Fibroblast of lung (primary cell): Measurements from ENCODE around the gene GAS7. TPM values are rescaled to one million over a fixed set of nuclear protein-coding genes. Genes with fewer than 3 reads are reported as not detected.

Experiments used
- DNase-seq, 2 donors: peaks; one replicate each; pipeline versions ENCODE4 v3.0.0 to v3.0.0-alpha.2; 2010; ENCODE audit warnings: low read depth in 2 of 2
- H2AFZ ChIP-seq: 2 replicates; pipeline ENCODE4 v1.5.1; 2012; ENCODE audit warnings: low read length, control low read depth, inconsistent platforms
- H3K27ac ChIP-seq: 2 replicates; pipeline ENCODE4 v1.5.1; 2011; ENCODE audit warnings: low read length, control low read depth; ENCODE audit not compliant: insufficient read depth
- H3K27me3 ChIP-seq: 2 replicates; pipeline ENCODE4 v1.5.1; 2011; ENCODE audit warnings: mild to moderate bottlenecking, low read length; ENCODE audit not compliant: control insufficient read depth, insufficient read depth
- H3K36me3 ChIP-seq: 2 replicates; pipeline ENCODE4 v1.5.1; 2011; ENCODE audit warnings: low read length; ENCODE audit not compliant: control insufficient read depth, insufficient read depth
- H3K4me1 ChIP-seq: 2 replicates; pipeline ENCODE4 v1.5.1; 2011; ENCODE audit warnings: low read length; ENCODE audit not compliant: control insufficient read depth, insufficient read depth; ENCODE audit errors: extremely low read depth
- H3K4me2 ChIP-seq: 2 replicates; pipeline ENCODE4 v1.5.1; 2011; ENCODE audit warnings: low read length, control low read depth; ENCODE audit not compliant: insufficient read depth; ENCODE audit errors: extremely low read depth
- H3K4me3 ChIP-seq, 4 experiments: fragments of 200-600 bp in 1 of 4; sonication (generic) in 1 of 4; replicated peaks in 1 of 4; 2 replicates each; pipeline ENCODE4 v1.5.1; 2011 to 2016; ENCODE audit warnings: low read length in 4 of 4, low read depth in 3 of 4, mild to moderate bottlenecking in 3 of 4, control low read depth in 2 of 4, inconsistent platforms in 1 of 4, mixed read lengths in 1 of 4; ENCODE audit not compliant: insufficient read depth in 1 of 4; ENCODE audit errors: control extremely low read depth in 1 of 4
- H3K79me2 ChIP-seq: 2 replicates; pipeline ENCODE4 v1.5.1; 2012; ENCODE audit warnings: mild to moderate bottlenecking, low read length, inconsistent platforms; ENCODE audit not compliant: control insufficient read depth, insufficient read depth
- H3K9ac ChIP-seq: 2 replicates; pipeline ENCODE4 v1.5.1; 2011; ENCODE audit warnings: mild to moderate bottlenecking, low read length, control low read depth; ENCODE audit not compliant: insufficient read depth
- H3K9me3 ChIP-seq: 2 replicates; pipeline ENCODE4 v1.5.1; 2012; ENCODE audit warnings: low read depth, low read length; ENCODE audit not compliant: control insufficient read depth, insufficient read depth
- H4K20me1 ChIP-seq: 2 replicates; pipeline ENCODE4 v1.5.1; 2011; ENCODE audit warnings: low read length; ENCODE audit not compliant: control insufficient read depth, insufficient read depth; ENCODE audit errors: extremely low read depth
- CTCF ChIP-seq, 2 donors: IDR thresholded peaks in 1 of 2; conservative IDR thresholded peaks in 1 of 2; 1 replicate in 1 of 2; 2 replicates in 1 of 2; pipeline ENCODE4 v1.5.1; 2011 to 2012; ENCODE audit warnings: low read length in 2 of 2, control low read depth in 1 of 2, inconsistent platforms in 1 of 2, low read depth in 1 of 2, mild to moderate bottlenecking in 1 of 2
- EZH2 ChIP-seq: IDR thresholded peaks from 2 replicates; pipeline ENCODE4 v1.5.1; 2012; ENCODE audit warnings: low read length, control low read depth, mild to moderate bottlenecking; ENCODE audit errors: missing control alignments
- polyA plus RNA-seq, 2 donors: library from polyadenylated mRNA; depleted of rRNA in 1 of 2; stranded (reverse) in 1 of 2; unstranded in 1 of 2; fragments of >200 nt; gene quantifications; 2 replicates each; pipeline ENCODE4 v1.2.1, GENCODE V29; 2011 to 2012; ENCODE audit warnings: missing spikeins in 1 of 2
- total RNA-seq: library from RNA; depleted of rRNA; stranded (reverse); fragments of >200 nt; gene quantifications from 2 replicates; pipeline ENCODE4 v1.2.1, GENCODE V29; 2014

Gene GAS7
- total and polyA plus RNA-seq, 2 donors (not counting 1 experiment from before 2014, with no cell fraction given) = 0.58 to 2.6 TPM

DNA sequence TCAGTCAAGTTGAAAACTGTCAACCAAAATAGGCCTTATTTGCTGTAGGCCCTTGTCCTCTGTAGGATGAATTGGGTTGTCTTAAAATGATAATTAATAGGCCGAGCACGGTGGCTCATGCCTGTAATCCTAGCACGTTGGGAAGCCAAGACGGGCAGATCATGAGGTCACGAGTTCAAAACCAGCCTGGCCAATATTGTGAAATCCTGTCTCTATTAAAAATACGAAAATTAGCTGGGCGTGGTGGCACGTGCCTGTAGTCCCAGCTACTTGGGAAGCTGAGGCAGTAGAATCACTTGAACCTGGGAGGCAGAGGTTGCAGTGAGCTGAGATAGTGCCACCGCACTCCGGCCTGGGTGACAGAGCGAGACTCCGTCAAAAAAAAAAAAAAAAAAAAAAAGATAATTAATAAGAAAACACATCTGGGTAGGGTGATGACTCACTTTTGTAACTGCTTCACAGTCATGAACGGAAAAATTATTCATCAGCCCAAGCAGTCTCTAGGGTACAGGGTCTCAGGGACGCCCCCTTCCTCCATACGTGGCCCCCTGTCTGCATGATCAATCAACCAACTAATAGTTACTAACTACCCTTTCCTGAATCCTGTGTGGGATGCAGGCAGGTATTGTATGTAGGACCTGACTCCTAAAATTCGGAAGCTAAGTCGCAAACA lies 156.4 kb downstream of the GAS7 start:
- no peak overlapping the region for H3K4me3 ChIP-seq
- no peaks in the 10 kb centered on the region for H3K79me2 ChIP-seq
- no peaks in the 10 kb centered on the region for H3K4me1 ChIP-seq
- H3K36me3 ChIP-seq = no peaks in the 10 kb centered on the region
- no peak overlapping the region for H3K9ac ChIP-seq
- H3K27ac ChIP-seq = no peak overlapping the region
- no peaks in the 10 kb centered on the region for H3K27me3 ChIP-seq
- H3K9me3 ChIP-seq = no peaks in the 10 kb centered on the region
- no peaks in the 10 kb centered on the region for H4K20me1 ChIP-seq
- H3K4me2 ChIP-seq = no peak overlapping the region
- TF ChIP-seq EZH2 (no peak), CTCF (conservative IDR thresholded peaks at IDR 0.05 in 1 of 2, IDR thresholded peaks at IDR 0.05 in 1 of 2; ENCODE audit: low read depth in 1 of 2, low read length in 2 of 2) (no peak)
- DNase-seq = no peak
- H2AFZ ChIP-seq = no peak overlapping the region

DNA sequence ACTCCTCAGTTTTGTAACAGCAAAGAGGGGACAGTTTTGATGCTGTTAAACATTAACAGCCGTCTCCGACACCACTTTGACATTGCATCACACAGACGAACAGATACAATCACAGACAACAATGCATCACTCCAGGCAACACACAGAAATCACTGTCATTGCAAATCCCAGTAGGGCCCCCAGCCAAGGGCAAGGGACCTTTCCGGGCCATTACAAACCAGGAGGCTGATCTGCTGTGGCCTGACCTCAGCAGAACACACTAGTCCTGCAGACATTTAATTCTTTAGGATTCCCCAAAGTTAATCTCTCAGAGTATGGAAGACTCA lies 157.2 kb downstream of the GAS7 start:
- Histone ChIP-seq H3K9ac (no peak overlapping the region), H3K4me3 (no peak overlapping the region), H3K27me3 (no peaks in the 10 kb centered on the region), H3K4me2 (no peak overlapping the region), H4K20me1 (no peaks in the 10 kb centered on the region), H3K4me1 (no peaks in the 10 kb centered on the region), H3K36me3 (no peaks in the 10 kb centered on the region), H3K9me3 (no peaks in the 10 kb centered on the region), H3K79me2 (no peaks in the 10 kb centered on the region), H3K27ac (no peak overlapping the region), H2AFZ (no peak overlapping the region)
- no peak for TF ChIP-seq EZH2
- no peak for TF ChIP-seq CTCF (conservative IDR thresholded peaks at IDR 0.05 in 1 of 2, IDR thresholded peaks at IDR 0.05 in 1 of 2; ENCODE audit: low read depth in 1 of 2, low read length in 2 of 2)
- DNase-seq = no peak

DNA sequence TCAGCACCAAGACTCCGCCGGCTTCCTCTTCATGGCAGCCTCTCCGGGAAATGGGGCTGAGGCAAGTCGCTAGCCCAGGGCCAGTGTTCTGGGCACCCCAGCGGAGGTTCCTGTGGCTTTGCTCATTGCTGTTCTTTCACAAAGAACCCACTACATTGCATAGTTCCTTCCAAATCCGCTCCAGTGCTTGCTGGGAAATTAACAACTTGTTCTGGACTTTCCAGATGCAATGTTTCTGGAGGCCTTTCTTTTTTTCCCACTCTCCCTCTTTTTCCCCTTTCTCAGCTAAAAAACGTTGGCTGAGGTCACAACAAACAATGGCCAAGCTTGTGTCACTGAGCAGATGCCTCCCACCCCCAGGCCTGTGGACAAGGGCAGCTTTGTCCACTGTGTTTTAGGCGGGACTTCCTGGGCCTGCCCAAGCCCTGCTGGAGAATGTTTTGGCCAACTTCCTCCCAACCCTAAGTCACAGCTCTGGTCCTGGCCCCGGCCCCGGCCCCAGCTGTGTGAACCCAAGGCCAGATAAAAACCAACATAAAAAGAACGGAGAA lies 161.8 kb downstream of the GAS7 start:
- Histone ChIP-seq H3K4me3 (no peak overlapping the region), H3K9ac (no peak overlapping the region), H3K36me3 (no peaks in the 10 kb centered on the region), H3K27ac (no peak overlapping the region), H3K9me3 (no peaks in the 10 kb centered on the region), H4K20me1 (no peaks in the 10 kb centered on the region), H3K4me2 (no peak overlapping the region), H3K27me3 (no peaks in the 10 kb centered on the region), H2AFZ (no peak overlapping the region), H3K4me1 (no peaks in the 10 kb centered on the region), H3K79me2 (no peaks in the 10 kb centered on the region)
- no peak for TF ChIP-seq EZH2
- no peak for TF ChIP-seq CTCF (conservative IDR thresholded peaks at IDR 0.05 in 1 of 2, IDR thresholded peaks at IDR 0.05 in 1 of 2; ENCODE audit: low read depth in 1 of 2, low read length in 2 of 2)
- no peak for DNase-seq
